Endothelial cell of umbilical vein (primary cell): ENCODE measurements around the gene KCNIP1. TPM values are rescaled to one million over a fixed set of nuclear protein-coding genes. Genes with fewer than 3 reads are reported as not detected.

Source experiments
- BruUV-seq: library from RNA; stranded (reverse); fragments of 400-500 nt; replicated peaks from 2 replicates; lab custom pipeline; 2021; lab: Mats Ljungman, UMichigan
- CTCF ChIA-PET: fragments of 300-600, 350-600 bp; sonication (Branson Sonifier 250); formaldehyde crosslinking; loops from one replicate; lab custom pipeline; 2021; ENCODE audit warnings: antibody characterized with exemption, inconsistent platforms; lab: Charles Lee
- POLR2A ChIA-PET: fragments of 300-600, 350-600 bp; sonication (Branson Sonifier 250); formaldehyde crosslinking; loops from one replicate; lab custom pipeline; 2021; ENCODE audit warnings: antibody characterized with exemption, inconsistent platforms; lab: Charles Lee
- DNase-seq: peaks from one replicate; pipeline ENCODE4 v3.0.0-alpha.2; 2011; ENCODE audit warnings: low read depth, low spot score
- FAIRE-seq: peaks from 2 replicates; lab custom pipeline; 2011; peaks lifted over from hg19 to GRCh38; lab: Jason Lieb, UNC
- H2AFZ ChIP-seq: 2 replicates; pipeline ENCODE4 v1.6.0; 2012; ENCODE audit warnings: low read depth, low read length, control low read depth, inconsistent platforms
- H3K27ac ChIP-seq: 2 replicates; pipeline ENCODE4 v1.5.1; 2011; ENCODE audit warnings: low read depth, mild to moderate bottlenecking, control low read depth, low read length, moderate library complexity; ENCODE audit not compliant: insufficient read depth
- H3K27me3 ChIP-seq, 2 experiments: 2 replicates each; pipeline versions ENCODE4 v1.6.0 to v1.6.1; 2011; ENCODE audit warnings: low read length in 2 of 2, mixed read lengths in 1 of 2; ENCODE audit not compliant: control insufficient read depth in 2 of 2, insufficient read depth in 2 of 2
- H3K36me3 ChIP-seq, 2 experiments: 2 replicates in 1 of 2; 3 replicates in 1 of 2; pipeline ENCODE4 v1.5.1; 2011; ENCODE audit warnings: low read length in 2 of 2, mild to moderate bottlenecking in 1 of 2, moderate library complexity in 1 of 2; ENCODE audit not compliant: control insufficient read depth in 2 of 2, insufficient read depth in 2 of 2; ENCODE audit errors: extremely low read depth in 1 of 2
- H3K4me1 ChIP-seq: 3 replicates; pipeline ENCODE4 v1.5.1; 2011; ENCODE audit warnings: mild to moderate bottlenecking, low read length; ENCODE audit not compliant: control insufficient read depth, insufficient read depth; ENCODE audit errors: extremely low read depth
- H3K4me2 ChIP-seq: 2 replicates; pipeline ENCODE4 v1.6.1; 2011; ENCODE audit warnings: low read length, control low read depth, mixed read lengths; ENCODE audit not compliant: insufficient read depth
- H3K4me3 ChIP-seq, 3 experiments: fragments of 200-600 bp in 1 of 3; sonication (generic), shearing (Covaris generic) in 1 of 3; replicated peaks in 1 of 3; 2 replicates each; pipeline ENCODE4 v1.5.1; 2011 to 2016; ENCODE audit warnings: control low read depth in 3 of 3, low read length in 3 of 3, mild to moderate bottlenecking in 2 of 3, inconsistent platforms in 1 of 3, low read depth in 1 of 3, moderate library complexity in 1 of 3; ENCODE audit not compliant: insufficient read depth in 1 of 3
- H3K79me2 ChIP-seq: 2 replicates; pipeline ENCODE4 v1.6.0; 2012; ENCODE audit warnings: low read length, inconsistent platforms; ENCODE audit not compliant: control insufficient read depth, insufficient read depth
- H3K9ac ChIP-seq: replicated peaks from 2 replicates; pipeline ENCODE3; 2011; ENCODE audit warnings: low read length, control low read depth; ENCODE audit not compliant: insufficient read depth; ENCODE audit errors: extremely low read depth
- H3K9me1 ChIP-seq: replicated peaks from 3 replicates; pipeline ENCODE4 v1.6.0; 2011; ENCODE audit warnings: mild to moderate bottlenecking, low read length; ENCODE audit not compliant: control insufficient read depth, insufficient read depth; ENCODE audit errors: extremely low read depth
- H3K9me3 ChIP-seq: replicated peaks from 2 replicates; pipeline ENCODE4 v1.5.1; 2012; ENCODE audit warnings: low read length, inconsistent platforms; ENCODE audit not compliant: control insufficient read depth, insufficient read depth
- H4K20me1 ChIP-seq: replicated peaks from 2 replicates; pipeline ENCODE3; 2011; ENCODE audit warnings: mild to moderate bottlenecking, low read length; ENCODE audit not compliant: control insufficient read depth, insufficient read depth; ENCODE audit errors: extremely low read depth
- CTCF ChIP-seq, 2 donors: IDR thresholded peaks; 1 replicate in 1 of 2; 2 replicates in 1 of 2; pipeline ENCODE4 v1.5.1; 2011; ENCODE audit warnings: low read length in 2 of 2, mild to moderate bottlenecking in 2 of 2, moderate library complexity in 2 of 2, control low read depth in 1 of 2, inconsistent platforms in 1 of 2, low read depth in 1 of 2; ENCODE audit not compliant: insufficient read depth in 1 of 2; ENCODE audit errors: extremely low read depth in 1 of 2
- EZH2 ChIP-seq: IDR thresholded peaks from 2 replicates; pipeline ENCODE4 v1.6.1; 2012; ENCODE audit warnings: borderline replicate concordance, low read depth, mild to moderate bottlenecking, moderate library complexity, low read length, inconsistent platforms; ENCODE audit not compliant: severe bottlenecking
- FOS ChIP-seq: IDR thresholded peaks from 2 replicates; pipeline ENCODE4 v1.6.1; 2011; ENCODE audit warnings: mild to moderate bottlenecking, low read length, moderate library complexity, borderline replicate concordance; ENCODE audit not compliant: insufficient read depth
- GATA2 ChIP-seq: IDR thresholded peaks from 2 replicates; pipeline ENCODE4 v1.7.0; 2011; ENCODE audit warnings: low read depth, mild to moderate bottlenecking, moderate library complexity, mixed read lengths, low read length; ENCODE audit not compliant: insufficient read length, insufficient read depth
- JUN ChIP-seq: IDR thresholded peaks from 2 replicates; pipeline ENCODE4 v1.6.1; 2011; ENCODE audit warnings: borderline replicate concordance, low read depth; ENCODE audit not compliant: insufficient read length, insufficient read depth
- MAX ChIP-seq: IDR thresholded peaks from 2 replicates; pipeline ENCODE4 v1.6.1; 2011; ENCODE audit not compliant: insufficient read depth, insufficient read length
- MYC ChIP-seq: IDR thresholded peaks from one replicate; pipeline ENCODE4 v1.6.1; 2011; ENCODE audit warnings: mild to moderate bottlenecking, low read depth, low read length
- POLR2A ChIP-seq: IDR thresholded peaks from 2 replicates; pipeline ENCODE4 v1.6.1; 2012; ENCODE audit warnings: low read depth, mild to moderate bottlenecking, control low read depth, low read length
- POLR2AphosphoS5 ChIP-seq: IDR thresholded peaks from 2 replicates; pipeline ENCODE4 v1.6.1; 2012; ENCODE audit warnings: low read depth, mild to moderate bottlenecking, control low read depth, low read length, moderate library complexity; ENCODE audit not compliant: insufficient read depth
- dilution Hi-C: fragments of 300-500 bp; cut with MboI; formaldehyde crosslinking; loops from one replicate; pipeline ENCODE4 v1.15.0; 2019; ENCODE audit warnings: low sequenced_read_pairs; ENCODE audit not compliant: extremely low pct_ligation_motif_present
- intact Hi-C: fragments of 100-400 bp; cut with micrococcal nuclease; formaldehyde crosslinking; loops from one replicate; pipeline ENCODE4 v1.10.0; 2022
- polyA plus RNA-seq, 4 experiments: library from polyadenylated mRNA; depleted of rRNA in 3 of 4; stranded (reverse) in 3 of 4; unstranded in 1 of 4; fragments of >200 nt; gene quantifications; 2 replicates each; pipeline versions ENCODE4 v1.2.1 to v1.2.3, GENCODE V29; 2011 to 2012; ENCODE audit warnings: missing spikeins in 1 of 4
- total RNA-seq: library from RNA; stranded (reverse); gene quantifications from 2 replicates; pipeline ENCODE4 v1.2.3, GENCODE V29; 2021

Gene KCNIP1
- total and polyA plus RNA-seq, 2 donors (not counting 3 experiments of a cell fraction or from before 2014, with no cell fraction given): 0.15 TPM; not detected in 1

DNA sequence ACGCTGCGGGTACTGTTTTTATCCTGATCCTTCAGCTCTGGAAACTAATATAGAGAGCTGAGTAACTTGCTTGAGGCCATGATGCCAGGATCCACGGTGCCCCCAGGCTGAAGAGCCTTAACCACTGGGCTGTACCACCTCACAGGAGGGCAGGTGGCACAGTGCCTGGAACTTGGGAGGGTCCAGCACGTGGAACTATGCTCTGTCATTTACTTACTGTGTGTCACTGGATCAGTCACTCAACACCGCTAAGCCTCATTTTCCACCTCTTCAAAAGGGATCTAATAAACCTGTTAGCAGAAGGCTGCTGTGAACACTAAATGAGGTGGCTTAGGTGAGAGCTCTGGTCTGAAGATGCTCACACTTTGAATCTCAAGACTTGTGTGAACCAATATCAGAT is 29.6 kb downstream of the KCNIP1 start:
- POLR2A ChIA-PET: no interaction called here
- dilution Hi-C loops: no loop called here
- H3K9ac ChIP-seq: no peak overlapping the region
- no peaks in the 10 kb centered on the region for H4K20me1 ChIP-seq
- no peaks in the 10 kb centered on the region for H3K36me3 ChIP-seq
- no peak overlapping the region for H2AFZ ChIP-seq
- no TSS peak for BruUV-seq
- no peaks in the 10 kb centered on the region for H3K27me3 ChIP-seq
- no peaks in the 10 kb centered on the region for H3K79me2 ChIP-seq
- H3K27ac ChIP-seq: no peak overlapping the region
- H3K9me1 ChIP-seq: no peaks in the 10 kb centered on the region
- CTCF ChIA-PET: interaction anchor here (1.4 kb wide), 1 partner anchor 98 kb away, joined by 4 read pairs; no protein-coding TSS in a partner anchor
- H3K9me3 ChIP-seq: no peaks in the 10 kb centered on the region
- no peak for DNase-seq
- intact Hi-C loops: no loop called here
- no peaks in the 10 kb centered on the region for H3K4me1 ChIP-seq
- H3K4me2 ChIP-seq: no peak overlapping the region
- TF ChIP-seq FOS: no peak
- TF ChIP-seq POLR2A: no peak
- TF ChIP-seq CTCF (IDR thresholded peaks at IDR 0.05; ENCODE audit: extremely low read depth in 1 of 2, insufficient read depth in 1 of 2, low read depth in 1 of 2, low read length in 2 of 2): no peak
- TF ChIP-seq EZH2: no peak
- no peak overlapping the region for H3K4me3 ChIP-seq
- no peak for FAIRE-seq

GRCh38 chr5:170534177-170534576 is 30.4 kb downstream of the KCNIP1 start:
- H3K9me3 ChIP-seq: no peaks in the 10 kb centered on the region
- TF ChIP-seq MAX (no peak), FOS (no peak), MYC (no peak), GATA2 (no peak), CTCF (IDR thresholded peaks at IDR 0.05; ENCODE audit: extremely low read depth in 1 of 2, insufficient read depth in 1 of 2, low read depth in 1 of 2, low read length in 2 of 2) (no peak), EZH2 (no peak), POLR2A (no peak), JUN (no peak), POLR2AphosphoS5 (no peak)
- POLR2A ChIA-PET: no interaction called here
- no peaks in the 10 kb centered on the region for H3K36me3 ChIP-seq
- CTCF ChIA-PET: interaction anchor here (0.7 kb wide), 1 partner anchor 18 kb away, joined by 3 read pairs; no protein-coding TSS in a partner anchor
- no peak overlapping the region for H3K27ac ChIP-seq
- BruUV-seq: no TSS peak
- dilution Hi-C loops (no loop called here), intact Hi-C loops (no loop called here)
- no peak overlapping the region for H3K4me2 ChIP-seq
- H3K4me1 ChIP-seq: no peaks in the 10 kb centered on the region
- no peaks in the 10 kb centered on the region for H3K27me3 ChIP-seq
- H3K9me1 ChIP-seq: no peaks in the 10 kb centered on the region
- H3K4me3 ChIP-seq: no peak overlapping the region
- no peak overlapping the region for H2AFZ ChIP-seq
- FAIRE-seq (no peak), DNase-seq (no peak)
- no peaks in the 10 kb centered on the region for H4K20me1 ChIP-seq
- no peaks in the 10 kb centered on the region for H3K79me2 ChIP-seq
- H3K9ac ChIP-seq: no peak overlapping the region
